Measurements from ENCODE around the gene POLR2C.

GRCh38 chr16:57430955-57431354, 31.5 kb upstream of the POLR2C start:
- TF ChIP-seq CTCF (IDR thresholded peaks at IDR 0.05) (no peak), POLR2AphosphoS5 (IDR thresholded peaks at IDR 0.05) (no peak)

Data from gastroesophageal sphincter (tissue), 3 donors.